Loucy (cell line): ENCODE measurements around the gene SULT1E1.

ENCODE experiments used
- CTCF ChIP-seq: fragments of 200-600 bp; sonication (generic); conservative IDR thresholded peaks from 2 replicates; pipeline ENCODE4 v1.5.1; 2014; ENCODE audit warnings: mild to moderate bottlenecking, antibody characterized with exemption, low read length
- EZH2phosphoT487 ChIP-seq: fragments of 200-600 bp; IDR thresholded peaks from 2 replicates; pipeline ENCODE4 v1.6.1; 2018; ENCODE audit warnings: antibody characterized with exemption, mild to moderate bottlenecking, moderate library complexity, borderline replicate concordance

- TF ChIP-seq CTCF (no peak), EZH2phosphoT487 (no peak)
Measured at GRCh38 chr4:69836287-69836686, 23.7 kb downstream of the SULT1E1 start.
